Uterus (tissue), 4 donors: ENCODE measurements around the gene CENPQ. TPM values are rescaled to one million over a fixed set of nuclear protein-coding genes. Genes with fewer than 3 reads are reported as not detected.

Experiments
- DNase-seq, 2 donors: peaks; one replicate each; pipeline ENCODE4 v3.0.0-alpha.2; 2019 to 2020
- H3K27ac ChIP-seq, 2 donors: fragments of 200-600 bp; sonication (generic); 1 replicate in 1 of 2; 2 replicates in 1 of 2; pipeline ENCODE4 v1.5.1; 2016 to 2018
- H3K27me3 ChIP-seq, 2 donors: fragments of 200-600 bp; sonication (generic); one replicate each; pipeline ENCODE4 v1.5.1; 2018 to 2019; ENCODE audit warnings: control low read depth in 1 of 2
- H3K36me3 ChIP-seq, 2 donors: fragments of 200-600 bp; sonication (generic); one replicate each; pipeline ENCODE4 v1.5.1; 2019; ENCODE audit warnings: control low read depth in 1 of 2
- H3K4me1 ChIP-seq, 2 donors: fragments of 200-600 bp; sonication (generic); one replicate each; pipeline ENCODE4 v1.5.1; 2018 to 2019; ENCODE audit warnings: control low read depth in 1 of 2
- H3K4me3 ChIP-seq, 2 donors: fragments of 200-600 bp; sonication (generic); 1 replicate in 1 of 2; 2 replicates in 1 of 2; pipeline ENCODE4 v1.5.1; 2018 to 2019; ENCODE audit warnings: mild to moderate bottlenecking in 1 of 2
- H3K9me3 ChIP-seq, 2 donors: fragments of 200-600 bp; sonication (generic); one replicate each; pipeline ENCODE4 v1.5.1; 2019; ENCODE audit warnings: control low read depth in 1 of 2
- POLR2A ChIP-seq, 2 donors: fragments of 450-650 bp; IDR thresholded peaks; one replicate each; pipeline ENCODE4 v1.6.1; 2016; ENCODE audit warnings: antibody characterized with exemption in 2 of 2, mild to moderate bottlenecking in 1 of 2, moderate library complexity in 1 of 2
- intact Hi-C: fragments of 100-400 bp; cut with DNase I; formaldehyde crosslinking; loops from one replicate; pipeline ENCODE4 v1.15.1; 2023; ENCODE audit warnings: low total_unique reads
- total RNA-seq, 4 donors: library from RNA; depleted of rRNA in 3 of 4; stranded (reverse); fragments of >200 nt in 3 of 4; gene quantifications; one replicate each; pipeline versions ENCODE4 v1.1.0 to v1.2.4, GENCODE V29; 2014 to 2023
- TF ChIP-seq, protein P1 (sequence below), 4 experiments: fragments of 200-600 bp in 2 of 4; fragments of 450-650 bp in 2 of 4; sonication (generic) in 2 of 4; IDR thresholded peaks; one replicate each; pipeline ENCODE4 v1.5.1; 2016 to 2019; ENCODE audit warnings: antibody characterized with exemption in 4 of 4, mild to moderate bottlenecking in 2 of 4, moderate library complexity in 1 of 4
- donor health status: DM: yes; HTN: yes; CAD: no.

CENPQ gene
- total RNA-seq, 4 donors from 2014 or later: 1.5 to 9.5 (median 3.4) TPM

DNA sequence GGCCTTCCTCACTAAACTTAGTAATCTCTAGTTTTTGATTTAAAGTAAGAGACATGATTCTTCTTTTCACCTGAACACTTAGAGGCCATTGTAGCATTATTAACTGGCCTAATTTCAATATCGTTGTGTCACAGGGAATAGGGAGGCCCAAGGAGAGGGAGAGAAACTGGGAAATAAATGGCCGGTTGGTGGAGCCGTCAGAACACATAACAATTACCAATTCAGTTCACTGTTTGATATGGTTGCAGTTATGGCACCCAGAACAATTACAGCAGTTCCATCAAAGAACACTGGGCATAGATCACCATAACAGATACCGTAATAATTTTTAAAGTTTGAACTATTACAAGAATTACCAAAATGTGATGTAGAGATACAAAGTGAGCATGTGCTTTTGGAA, 27.5 kb downstream of the CENPQ start:
- no peaks in the 10 kb centered on the region for H3K27me3 ChIP-seq
- H3K9me3 ChIP-seq: no peaks in the 10 kb centered on the region
- intact Hi-C loops: no loop called here
- H3K27ac ChIP-seq: no peak overlapping the region
- TF ChIP-seq, protein P1, sequence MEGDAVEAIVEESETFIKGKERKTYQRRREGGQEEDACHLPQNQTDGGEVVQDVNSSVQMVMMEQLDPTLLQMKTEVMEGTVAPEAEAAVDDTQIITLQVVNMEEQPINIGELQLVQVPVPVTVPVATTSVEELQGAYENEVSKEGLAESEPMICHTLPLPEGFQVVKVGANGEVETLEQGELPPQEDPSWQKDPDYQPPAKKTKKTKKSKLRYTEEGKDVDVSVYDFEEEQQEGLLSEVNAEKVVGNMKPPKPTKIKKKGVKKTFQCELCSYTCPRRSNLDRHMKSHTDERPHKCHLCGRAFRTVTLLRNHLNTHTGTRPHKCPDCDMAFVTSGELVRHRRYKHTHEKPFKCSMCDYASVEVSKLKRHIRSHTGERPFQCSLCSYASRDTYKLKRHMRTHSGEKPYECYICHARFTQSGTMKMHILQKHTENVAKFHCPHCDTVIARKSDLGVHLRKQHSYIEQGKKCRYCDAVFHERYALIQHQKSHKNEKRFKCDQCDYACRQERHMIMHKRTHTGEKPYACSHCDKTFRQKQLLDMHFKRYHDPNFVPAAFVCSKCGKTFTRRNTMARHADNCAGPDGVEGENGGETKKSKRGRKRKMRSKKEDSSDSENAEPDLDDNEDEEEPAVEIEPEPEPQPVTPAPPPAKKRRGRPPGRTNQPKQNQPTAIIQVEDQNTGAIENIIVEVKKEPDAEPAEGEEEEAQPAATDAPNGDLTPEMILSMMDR (IDR thresholded peaks at IDR 0.05): no peak
- TF ChIP-seq POLR2A (IDR thresholded peaks at IDR 0.05): no peak
- no peaks in the 10 kb centered on the region for H3K36me3 ChIP-seq
- no peaks in the 10 kb centered on the region for H3K4me1 ChIP-seq
- no peak for DNase-seq
- H3K4me3 ChIP-seq: no peak overlapping the region

DNA sequence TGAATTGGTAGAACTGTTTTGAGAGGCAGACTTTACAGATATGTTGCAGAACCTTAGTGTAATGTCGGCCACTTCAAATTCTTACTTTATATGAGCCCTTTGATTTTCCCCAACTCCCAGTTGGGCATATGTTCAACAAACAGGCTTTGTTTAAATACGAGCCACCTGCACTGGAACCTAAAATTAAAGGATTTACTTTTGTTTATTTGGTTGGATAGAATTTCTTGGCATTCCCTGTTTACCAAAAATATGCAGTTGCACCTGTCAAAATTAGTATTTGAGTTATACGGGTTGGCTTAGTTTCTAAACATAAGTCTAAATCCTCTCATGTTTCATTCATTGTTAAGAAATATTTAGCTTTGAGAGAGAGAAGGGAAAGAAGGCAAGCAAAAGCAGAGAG, 34.1 kb downstream of the CENPQ start:
- H3K4me3 ChIP-seq: no peak overlapping the region
- H3K27me3 ChIP-seq: no peaks in the 10 kb centered on the region
- no peak overlapping the region for H3K27ac ChIP-seq
- TF ChIP-seq, protein P1 (IDR thresholded peaks at IDR 0.05): no peak
- no peak for TF ChIP-seq POLR2A (IDR thresholded peaks at IDR 0.05)
- H3K36me3 ChIP-seq: no peaks in the 10 kb centered on the region
- intact Hi-C loops: no loop called here
- H3K9me3 ChIP-seq: no peaks in the 10 kb centered on the region
- H3K4me1 ChIP-seq: no peaks in the 10 kb centered on the region
- no peak for DNase-seq

DNA sequence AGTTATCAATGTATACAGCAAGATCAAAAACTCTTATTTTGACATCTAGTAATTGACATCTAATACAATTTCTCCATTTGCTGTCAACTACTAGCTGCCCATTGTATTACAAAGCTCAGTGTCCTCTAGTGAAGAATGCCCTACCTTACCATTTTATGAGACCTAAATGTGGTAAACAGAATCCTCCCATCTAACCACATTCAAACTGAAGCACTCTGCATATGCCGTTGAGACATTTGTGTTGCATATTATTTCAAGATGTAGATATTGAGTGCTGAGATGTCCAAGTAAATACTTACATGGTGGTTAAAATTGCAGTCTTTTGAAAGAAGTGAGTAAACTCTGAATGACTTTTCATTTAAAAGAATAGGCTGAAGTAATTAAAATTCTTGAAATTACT, 36.0 kb downstream of the CENPQ start:
- no peak for DNase-seq
- no peak for TF ChIP-seq POLR2A (IDR thresholded peaks at IDR 0.05)
- TF ChIP-seq, protein P1 (IDR thresholded peaks at IDR 0.05): no peak
- intact Hi-C loops: no loop called here
- no peaks in the 10 kb centered on the region for H3K36me3 ChIP-seq
- H3K27me3 ChIP-seq: no peaks in the 10 kb centered on the region
- no peak overlapping the region for H3K4me3 ChIP-seq
- no peak overlapping the region for H3K27ac ChIP-seq
- H3K9me3 ChIP-seq: no peaks in the 10 kb centered on the region
- H3K4me1 ChIP-seq: no peaks in the 10 kb centered on the region

DNA sequence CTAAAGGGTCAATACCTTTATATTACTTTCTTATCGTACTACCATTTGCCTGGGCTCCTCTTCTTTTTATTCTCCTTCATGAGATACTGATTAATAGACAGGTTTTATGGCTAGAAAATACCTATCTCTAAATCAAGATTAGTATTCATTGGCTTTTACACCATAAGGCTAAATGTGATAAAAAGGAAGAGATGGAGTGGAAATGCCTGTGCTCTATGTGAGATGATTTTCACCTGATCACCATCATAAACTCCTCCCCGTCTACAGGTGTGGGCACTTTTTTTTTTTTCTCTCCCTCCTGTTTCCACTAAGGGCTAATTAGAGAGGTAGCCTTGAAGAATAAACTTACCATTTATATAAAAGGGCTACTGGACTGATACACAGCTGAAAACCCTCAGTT, 36.5 kb downstream of the CENPQ start, which contains the start of gene GLYATL3:
GLYATL3 (plus strand) TSS at position 301 of the 400 bp plus-strand sequence. CDS start 12,068 bp downstream, outside the sequence.
- Histone ChIP-seq H3K9me3 (no peaks in the 10 kb centered on the region), H3K27me3 (no peaks in the 10 kb centered on the region), H3K27ac (no peak within 1 kb of the TSS), H3K36me3 (no peaks in the 10 kb centered on the region), H3K4me1 (no peaks in the 10 kb centered on the region), H3K4me3 (no peak within 1 kb of the TSS)
- DNase-seq: no peak
- intact Hi-C loops: no loop called here
- TF ChIP-seq, protein P1 (IDR thresholded peaks at IDR 0.05): no peak
- no peak for TF ChIP-seq POLR2A (IDR thresholded peaks at IDR 0.05)

DNA sequence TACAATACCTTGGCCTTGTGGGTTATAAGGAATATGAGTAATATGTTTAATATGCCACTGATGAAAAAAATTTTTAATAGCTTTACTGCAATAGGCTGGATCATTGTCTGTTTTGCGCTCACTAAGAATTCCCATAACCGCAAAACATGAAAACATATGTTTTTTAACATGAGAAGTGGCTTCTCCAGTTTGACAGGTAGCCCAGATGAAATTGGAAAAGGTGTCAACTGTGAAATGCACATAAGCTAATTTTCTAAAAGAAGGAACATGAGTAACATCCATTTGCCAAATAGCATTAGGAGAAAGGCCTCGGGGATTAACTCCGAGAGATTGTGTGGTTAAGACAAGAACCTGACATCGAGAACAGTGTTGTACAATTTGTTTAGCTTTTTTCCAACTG, 41.5 kb downstream of the CENPQ start:
- Histone ChIP-seq H3K27ac (no peak overlapping the region), H3K9me3 (no peaks in the 10 kb centered on the region), H3K36me3 (no peaks in the 10 kb centered on the region), H3K27me3 (no peaks in the 10 kb centered on the region), H3K4me3 (no peak overlapping the region), H3K4me1 (no peaks in the 10 kb centered on the region)
- no peak for DNase-seq
- TF ChIP-seq, protein P1 (IDR thresholded peaks at IDR 0.05): no peak
- TF ChIP-seq POLR2A (IDR thresholded peaks at IDR 0.05): no peak
- intact Hi-C loops: no loop called here
